Measurements from ENCODE around the gene CELSR3. TPM values are rescaled to one million over a fixed set of nuclear protein-coding genes. Genes with fewer than 3 reads are reported as not detected.
A peak's percentile ranks its signal among the peaks of the same experiment; 100 is the strongest.

The CELSR3 gene
- total RNA-seq, 2 experiments from 2014 or later = 15.8 to 17.8 TPM

DNA sequence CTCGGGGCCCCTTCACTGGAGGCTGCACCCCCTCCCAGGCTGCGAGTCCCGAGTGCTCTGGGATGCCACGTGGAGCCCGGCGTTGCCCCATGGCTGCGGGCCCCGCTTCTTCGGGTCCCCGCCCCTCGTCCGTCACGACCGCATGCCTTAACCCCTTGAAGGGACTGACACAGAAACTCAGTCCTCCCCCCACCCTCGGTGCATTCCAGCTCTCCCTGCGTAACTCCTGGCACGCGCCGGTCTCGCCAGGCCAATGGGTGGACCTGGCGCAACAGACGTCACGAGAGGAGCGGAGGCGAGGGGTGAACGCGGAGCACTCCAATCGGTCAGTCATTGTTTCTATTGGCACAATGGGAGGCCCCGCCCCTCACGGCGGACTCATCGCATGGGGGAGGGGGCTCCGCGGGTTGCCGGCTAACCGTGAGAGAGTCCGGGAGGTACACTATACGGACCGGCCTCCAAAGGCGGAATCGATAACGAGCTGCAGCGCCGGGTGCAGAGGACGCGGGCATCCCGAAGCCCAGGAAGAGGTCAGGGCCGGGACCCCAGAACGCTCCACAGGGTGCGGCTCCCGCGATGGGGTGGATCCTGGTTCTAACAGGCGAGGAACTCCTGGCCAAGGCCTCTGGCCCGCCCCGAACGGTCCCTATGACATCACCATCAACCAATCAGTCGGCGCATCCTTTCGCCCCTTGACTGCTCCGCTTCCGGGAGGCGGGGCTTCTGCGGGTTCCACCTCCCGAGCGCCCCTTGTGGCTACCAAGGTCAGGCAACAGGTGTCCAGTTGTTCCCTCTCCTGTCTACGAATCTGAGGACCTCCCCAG lies 1.0 kb upstream of the CELSR3 start:
- DNase-seq = peak; percentile 97
- ChIA-PET POLR2A (interaction anchor here (0.5 to 4.9 kb wide), 15 partner anchors 9 to 227 kb away, joined by 3 to 26 read pairs (median 3); partner anchors contain the start of genes ATRIP and SLC26A6), CTCF (interaction anchor here (0.6 to 1.8 kb wide), 11 partner anchors 9 to 326 kb away, joined by 3 to 5 read pairs (median 4); partner anchors contain the start of gene P4HTM)
- H3K27me3 Mint-ChIP-seq = peaks cover 21% of the 10 kb centered on the region
- TF ChIP-seq, protein P1, sequence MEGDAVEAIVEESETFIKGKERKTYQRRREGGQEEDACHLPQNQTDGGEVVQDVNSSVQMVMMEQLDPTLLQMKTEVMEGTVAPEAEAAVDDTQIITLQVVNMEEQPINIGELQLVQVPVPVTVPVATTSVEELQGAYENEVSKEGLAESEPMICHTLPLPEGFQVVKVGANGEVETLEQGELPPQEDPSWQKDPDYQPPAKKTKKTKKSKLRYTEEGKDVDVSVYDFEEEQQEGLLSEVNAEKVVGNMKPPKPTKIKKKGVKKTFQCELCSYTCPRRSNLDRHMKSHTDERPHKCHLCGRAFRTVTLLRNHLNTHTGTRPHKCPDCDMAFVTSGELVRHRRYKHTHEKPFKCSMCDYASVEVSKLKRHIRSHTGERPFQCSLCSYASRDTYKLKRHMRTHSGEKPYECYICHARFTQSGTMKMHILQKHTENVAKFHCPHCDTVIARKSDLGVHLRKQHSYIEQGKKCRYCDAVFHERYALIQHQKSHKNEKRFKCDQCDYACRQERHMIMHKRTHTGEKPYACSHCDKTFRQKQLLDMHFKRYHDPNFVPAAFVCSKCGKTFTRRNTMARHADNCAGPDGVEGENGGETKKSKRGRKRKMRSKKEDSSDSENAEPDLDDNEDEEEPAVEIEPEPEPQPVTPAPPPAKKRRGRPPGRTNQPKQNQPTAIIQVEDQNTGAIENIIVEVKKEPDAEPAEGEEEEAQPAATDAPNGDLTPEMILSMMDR (IDR thresholded peaks at IDR 0.05) = peak; percentile 88
- peak; percentile 87 for ATAC-seq
- peaks cover 17% of the 10 kb centered on the region for H3K4me1 Mint-ChIP-seq (ENCODE audit: low read depth)
- H3K9me3 Mint-ChIP-seq = no peaks in the 10 kb centered on the region
- peak overlapping the region; percentile 82 for H3K4me3 Mint-ChIP-seq
- intact Hi-C loops (cut with micrococcal nuclease) = no loop called here
- peaks cover 14% of the 10 kb centered on the region for H3K36me3 Mint-ChIP-seq (ENCODE audit: low read depth)
- H3K27ac Mint-ChIP-seq = peak overlapping the region; percentile 85

DNA sequence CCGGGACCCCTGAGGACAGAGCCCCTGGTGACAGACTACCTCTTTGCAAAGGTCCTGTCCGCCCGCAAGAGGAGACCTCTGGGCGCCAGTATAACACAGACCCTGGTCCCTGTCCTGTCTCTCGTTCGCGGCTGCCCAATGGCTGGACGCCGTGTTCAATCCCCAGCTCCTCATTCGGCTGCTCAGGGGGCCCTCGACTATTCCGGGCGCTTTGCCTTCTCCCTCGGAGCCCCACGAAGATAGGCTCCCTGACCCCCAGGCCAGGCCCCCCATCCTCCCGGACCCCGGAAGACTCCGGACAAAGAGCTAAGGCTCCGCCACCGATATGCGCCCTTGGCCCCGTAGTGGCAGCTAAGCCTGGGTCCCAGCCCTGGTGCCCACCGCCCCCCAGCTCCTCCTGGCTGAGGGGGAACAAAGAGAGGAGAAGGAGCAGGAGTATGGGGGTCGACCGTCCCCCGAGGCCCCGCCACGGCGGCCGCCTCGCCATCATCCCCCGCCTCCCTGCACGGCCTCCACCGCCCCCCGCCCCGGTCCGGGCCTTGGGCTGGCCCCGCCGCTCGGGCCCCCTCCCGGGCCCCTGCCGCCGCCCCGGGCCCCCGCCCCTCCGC lies 437 bp downstream of the CELSR3 start:
- CTCF ChIA-PET = interaction anchor here (0.6 to 1.8 kb wide), 8 partner anchors 14 to 474 kb away, joined by 3 to 5 read pairs (median 4); partner anchors contain the start of genes CDC25A and SLC26A6
- TF ChIP-seq, protein P1 (IDR thresholded peaks at IDR 0.05) = no peak
- no peaks in the 10 kb centered on the region for H3K9me3 Mint-ChIP-seq
- peaks cover 18% of the 10 kb centered on the region for H3K4me1 Mint-ChIP-seq (ENCODE audit: low read depth)
- H3K4me3 Mint-ChIP-seq = no peak overlapping the region
- DNase-seq (no peak), ATAC-seq (no peak)
- H3K27ac Mint-ChIP-seq = no peak overlapping the region
- intact Hi-C loops (cut with micrococcal nuclease) = no loop called here
- POLR2A ChIA-PET = interaction anchor here (0.9 to 4.9 kb wide), 14 partner anchors 9 to 257 kb away, joined by 3 to 26 read pairs (median 3); partner anchors contain the start of genes ARIH2, ATRIP and SLC26A6
- H3K27me3 Mint-ChIP-seq = peaks cover 23% of the 10 kb centered on the region
- H3K36me3 Mint-ChIP-seq (ENCODE audit: low read depth) = peaks cover 14% of the 10 kb centered on the region

DNA sequence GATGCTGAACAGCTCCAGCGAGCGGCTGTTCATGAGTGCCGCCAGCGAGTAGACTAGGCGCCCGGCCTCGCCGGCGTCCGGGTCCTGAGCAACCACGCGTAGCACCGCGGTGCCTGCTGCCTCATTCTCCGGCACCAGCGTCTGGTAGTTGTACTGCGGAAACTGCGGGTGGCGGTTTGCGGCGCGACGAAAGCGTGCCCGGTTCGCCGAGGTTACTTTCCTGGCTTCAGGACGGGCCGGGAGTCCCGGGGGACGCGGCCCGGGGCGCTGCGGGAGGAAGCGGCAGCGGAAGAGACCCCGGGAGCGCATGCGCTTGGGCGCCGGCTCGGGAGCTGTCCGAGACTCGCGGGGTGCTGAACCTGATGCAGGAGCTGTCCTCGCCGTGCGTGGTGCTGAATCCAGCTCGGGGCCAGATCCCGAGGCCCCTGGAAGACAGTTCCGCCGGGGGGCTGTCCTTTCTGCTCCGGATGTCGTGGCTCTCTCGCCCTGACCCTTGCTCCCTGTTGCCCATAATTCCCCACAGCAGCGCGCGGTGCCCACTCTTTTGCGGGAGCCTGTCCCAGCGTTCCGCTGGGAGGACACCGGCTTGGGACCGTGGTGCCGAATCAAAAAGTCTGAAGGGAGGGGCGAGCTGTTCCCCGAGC lies 1.1 kb downstream of the CELSR3 start:
- Mint-ChIP-seq H3K4me1 (ENCODE audit: low read depth) (peaks cover 22% of the 10 kb centered on the region), H3K27me3 (peaks cover 23% of the 10 kb centered on the region), H3K9me3 (no peaks in the 10 kb centered on the region), H3K36me3 (ENCODE audit: low read depth) (peaks cover 15% of the 10 kb centered on the region), H3K27ac (no peak overlapping the region), H3K4me3 (peak overlapping the region; percentile 33)
- peak; percentile 77 for DNase-seq
- ChIA-PET CTCF (interaction anchor here (0.7 to 1.7 kb wide), 6 partner anchors 14 to 473 kb away, joined by 3 to 4 read pairs (median 3); partner anchors contain the start of genes CDC25A, NCKIPSD and SLC26A6), POLR2A (interaction anchor here (0.9 to 4.9 kb wide), 10 partner anchors 9 to 258 kb away, joined by 3 to 26 read pairs (median 4); partner anchors contain the start of genes ARIH2 and SLC26A6)
- TF ChIP-seq, protein P1 (IDR thresholded peaks at IDR 0.05) = no peak
- ATAC-seq = peak; percentile 46
- intact Hi-C loops (cut with micrococcal nuclease) = no loop called here

DNA sequence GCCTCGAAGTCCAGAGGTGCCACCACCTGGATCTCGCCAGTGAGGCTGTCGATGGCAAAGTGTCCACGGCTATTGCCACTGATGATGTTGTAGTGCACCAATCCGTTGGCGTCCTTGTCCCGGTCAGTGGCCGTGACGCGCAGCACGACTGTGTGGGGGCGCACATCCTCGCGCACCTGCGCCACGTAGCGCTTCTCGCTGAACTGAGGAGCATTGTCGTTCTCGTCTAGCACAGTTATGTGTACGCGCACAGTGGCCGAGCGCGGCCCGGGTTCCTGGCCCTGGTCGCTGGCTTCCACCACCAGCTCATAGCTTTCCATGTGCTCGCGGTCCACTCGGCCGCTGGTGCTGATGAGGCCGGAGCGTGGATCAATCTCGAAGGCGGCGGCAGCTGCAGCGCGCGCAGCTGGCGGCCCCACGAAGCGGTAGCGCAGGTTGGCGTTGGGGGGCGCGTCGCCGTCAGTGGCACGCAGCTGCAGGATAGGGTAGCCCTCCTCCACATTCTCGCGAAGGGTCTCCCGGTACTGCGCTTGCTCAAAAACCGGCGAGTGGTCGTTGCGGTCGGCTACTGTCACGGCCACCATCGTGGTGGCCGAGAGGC lies 1.8 kb downstream of the CELSR3 start:
- intact Hi-C loops (cut with micrococcal nuclease) = no loop called here
- Mint-ChIP-seq H3K36me3 (ENCODE audit: low read depth) (peaks cover 11% of the 10 kb centered on the region), H3K4me3 (no peak overlapping the region), H3K27me3 (peaks cover 23% of the 10 kb centered on the region), H3K27ac (no peak overlapping the region), H3K9me3 (no peaks in the 10 kb centered on the region), H3K4me1 (ENCODE audit: low read depth) (peaks cover 22% of the 10 kb centered on the region)
- no peak for ATAC-seq
- TF ChIP-seq, protein P1 (IDR thresholded peaks at IDR 0.05) = no peak
- ChIA-PET CTCF (interaction anchor here (0.9 to 1.7 kb wide), 4 partner anchors 15 to 26 kb away, joined by 3 to 4 read pairs (median 3); partner anchors contain the start of genes NCKIPSD and SLC26A6), POLR2A (interaction anchor here (0.7 to 4.9 kb wide), 7 partner anchors 10 to 102 kb away, joined by 3 to 26 read pairs (median 8); partner anchors contain the start of genes SLC26A6 and UQCRC1)
- DNase-seq = no peak

Measured in activated CD8-positive, alpha-beta T cell treated with anti-CD3 and anti-CD28 coated beads for 36 hours (primary cell).